Coronary artery (tissue), 2 donors: ENCODE results near the gene MTM1.

Experiments
- DNase-seq: peaks from one replicate; pipeline ENCODE4 v3.0.0-alpha.2; 2017; ENCODE audit warnings: low spot score
- H3K27ac ChIP-seq, 2 donors: fragments of 200-600 bp; sonication (generic); one replicate each; pipeline ENCODE4 v1.5.1; 2016 to 2019
- H3K4me3 ChIP-seq: fragments of 200-600 bp; sonication (generic); 2 replicates; pipeline ENCODE4 v1.5.1; 2016; ENCODE audit warnings: mild to moderate bottlenecking, moderate library complexity
- CTCF ChIP-seq: fragments of 200-600 bp; sonication (generic); IDR thresholded peaks from one replicate; pipeline ENCODE4 v1.5.1; 2019; ENCODE audit warnings: antibody characterized with exemption

The MTM1 gene

GRCh38 chrX:150569155-150569477, 695 bp downstream of the MTM1 start:
- Histone ChIP-seq H3K27ac (peak overlapping the region; percentile 85 to 95), H3K4me3 (peak overlapping the region; percentile 87)
- no peak for TF ChIP-seq CTCF
- DNase-seq, result no peak

GRCh38 chrX:150570512-150570911, 2.1 kb downstream of the MTM1 start:
- TF ChIP-seq CTCF, result no peak
- H3K4me3 ChIP-seq, result no peak overlapping the region

GRCh38 chrX:150572206-150572605, 3.8 kb downstream of the MTM1 start:
- no peak for DNase-seq
- TF ChIP-seq CTCF, result no peak
- Histone ChIP-seq H3K4me3 (no peak overlapping the region), H3K27ac (no peak overlapping the region)

More at GRCh38 chrX:150570512-150570911, 2.1 kb downstream of the MTM1 start:
- H3K27ac ChIP-seq, result no peak overlapping the region
- no peak for DNase-seq

- no peak overlapping the region for H3K27ac ChIP-seq
- no peak for TF ChIP-seq CTCF
- H3K4me3 ChIP-seq, result no peak overlapping the region
- no peak for DNase-seq
Observed at GRCh38 chrX:150573106-150573505, 4.7 kb downstream of the MTM1 start.

GRCh38 chrX:150573702-150574101, 5.3 kb downstream of the MTM1 start:
- no peak overlapping the region for H3K4me3 ChIP-seq
- no peak overlapping the region for H3K27ac ChIP-seq
- TF ChIP-seq CTCF, result no peak

GRCh38 chrX:150574559-150575418, 6.4 kb downstream of the MTM1 start:
- TF ChIP-seq CTCF, result no peak
- Histone ChIP-seq H3K4me3 (no peak overlapping the region), H3K27ac (no peak overlapping the region)
- no peak for DNase-seq

More at GRCh38 chrX:150573702-150574101, 5.3 kb downstream of the MTM1 start:
- no peak for DNase-seq

GRCh38 chrX:150575419-150575814, 7.0 kb downstream of the MTM1 start:
- no peak overlapping the region for H3K4me3 ChIP-seq
- H3K27ac ChIP-seq, result no peak overlapping the region
- TF ChIP-seq CTCF, result no peak
- DNase-seq, result no peak
